HEK293T (cell line): Measurements from ENCODE around the gene UFSP1.

Experiments used
- CTCF ChIA-PET: fragments of 350-600 bp; formaldehyde crosslinking; extraction: SDS; loops from one replicate; lab custom pipeline; 2021; ENCODE audit warnings: antibody characterized with exemption, inconsistent platforms; lab: Yijun Ruan, JAX
- POLR2A ChIA-PET: fragments of 350-600 bp; formaldehyde crosslinking; extraction: SDS; loops from one replicate; lab custom pipeline; 2020; ENCODE audit warnings: antibody characterized with exemption, inconsistent platforms; lab: Yijun Ruan, JAX
- DNase-seq: peaks from one replicate; pipeline ENCODE4 v3.0.0; 2012; ENCODE audit warnings: mixed read lengths; ENCODE audit errors: extremely low spot score
- ARNT ChIP-seq: fragments of 450-650 bp; IDR thresholded peaks from 2 replicates; pipeline ENCODE4 v1.6.1; 2017; ENCODE audit warnings: mild to moderate bottlenecking
- BHLHE40 ChIP-seq: fragments of 450-650 bp; IDR thresholded peaks from 2 replicates; pipeline ENCODE4 v1.6.1; 2016; ENCODE audit warnings: mild to moderate bottlenecking, moderate library complexity, borderline replicate concordance
- CTBP1 ChIP-seq: fragments of 450-650 bp; IDR thresholded peaks from 2 replicates; pipeline ENCODE4 v1.6.1; 2016; ENCODE audit warnings: borderline replicate concordance
- ELF4 ChIP-seq: fragments of 450-650 bp; IDR thresholded peaks from 2 replicates; pipeline ENCODE4 v1.6.1; 2017; ENCODE audit warnings: antibody characterized with exemption
- FOXA1 ChIP-seq: fragments of 450-650 bp; IDR thresholded peaks from 2 replicates; pipeline ENCODE4 v1.6.1; 2016; ENCODE audit warnings: mild to moderate bottlenecking
- FOXK2 ChIP-seq: fragments of 450-650 bp; IDR thresholded peaks from 2 replicates; pipeline ENCODE4 v1.6.1; 2016; ENCODE audit warnings: mild to moderate bottlenecking
- FOXM1 ChIP-seq: fragments of 450-650 bp; IDR thresholded peaks from 2 replicates; pipeline ENCODE4 v1.6.1; 2017; ENCODE audit warnings: mild to moderate bottlenecking, borderline replicate concordance
- HDGF ChIP-seq: fragments of 450-650 bp; IDR thresholded peaks from 2 replicates; pipeline ENCODE4 v1.6.1; 2017; ENCODE audit warnings: antibody characterized with exemption, borderline replicate concordance
- L3MBTL2 ChIP-seq: fragments of 450-650 bp; conservative IDR thresholded peaks from 2 replicates; pipeline ENCODE4 v1.6.1; 2016; ENCODE audit warnings: mild to moderate bottlenecking
- LEF1 ChIP-seq: fragments of 450-650 bp; IDR thresholded peaks from 2 replicates; pipeline ENCODE4 v1.6.1; 2017; ENCODE audit warnings: mild to moderate bottlenecking, borderline replicate concordance
- NFRKB ChIP-seq: fragments of 450-650 bp; IDR thresholded peaks from 2 replicates; pipeline ENCODE4 v1.6.1; 2016; ENCODE audit warnings: mild to moderate bottlenecking, moderate library complexity
- PKNOX1 ChIP-seq: fragments of 450-650 bp; IDR thresholded peaks from 2 replicates; pipeline ENCODE4 v1.6.1; 2016
- SP1 ChIP-seq: fragments of 450-650 bp; IDR thresholded peaks from 2 replicates; pipeline ENCODE4 v1.6.1; 2017
- SUZ12 ChIP-seq: fragments of 450-650 bp; IDR thresholded peaks from 2 replicates; pipeline ENCODE4 v1.6.1; 2016; ENCODE audit warnings: mild to moderate bottlenecking
- TARDBP ChIP-seq: fragments of 450-650 bp; IDR thresholded peaks from 2 replicates; pipeline ENCODE4 v1.6.1; 2016
- ZNF384 ChIP-seq: fragments of 450-650 bp; IDR thresholded peaks from 2 replicates; pipeline ENCODE4 v1.6.1; 2016

UFSP1 gene

GRCh38 chr7:100881136-100881535 is 8.4 kb downstream of the UFSP1 start:
- DNase-seq: no peak
- ChIA-PET POLR2A (no interaction called here), CTCF (no interaction called here)
- TF ChIP-seq CTBP1 (no peak), ELF4 (no peak), HDGF (no peak), FOXA1 (no peak), SUZ12 (no peak), LEF1 (no peak), L3MBTL2 (no peak), NFRKB (no peak)

GRCh38 chr7:100880645-100881044 is 8.9 kb downstream of the UFSP1 start:
- TF ChIP-seq FOXK2 (no peak), TARDBP (no peak), NFRKB (no peak), ZNF384 (no peak), FOXA1 (no peak), SP1 (no peak), HDGF (no peak), L3MBTL2 (no peak), PKNOX1 (no peak), SUZ12 (no peak)
- DNase-seq: no peak
- CTCF ChIA-PET: no interaction called here
- POLR2A ChIA-PET: no interaction called here

- ChIA-PET POLR2A (no interaction called here), CTCF (no interaction called here)
- TF ChIP-seq FOXM1 (no peak), BHLHE40 (no peak), FOXA1 (no peak), SP1 (no peak), SUZ12 (no peak), FOXK2 (no peak), PKNOX1 (peak; percentile 86)
- DNase-seq: no peak
Observed at GRCh38 chr7:100879685-100880261, 9.7 kb downstream of the UFSP1 start.

- CTCF ChIA-PET: no interaction called here
- POLR2A ChIA-PET: interaction anchor here (6.2 kb wide), 1 partner anchor 8 kb away, joined by 158 read pairs; the partner anchor contains the start of gene UFSP1
- DNase-seq: no peak
- no peak for TF ChIP-seq HDGF
- TF ChIP-seq CTBP1: no peak
- no peak for TF ChIP-seq SUZ12
- TF ChIP-seq ARNT: no peak
Observed at GRCh38 chr7:100878685-100879084, 10.8 kb downstream of the UFSP1 start.

GRCh38 chr7:100878013-100878412 is 11.5 kb downstream of the UFSP1 start:
- CTCF ChIA-PET: no interaction called here
- POLR2A ChIA-PET: interaction anchor here (6.2 kb wide), 1 partner anchor 9 kb away, joined by 158 read pairs; the partner anchor contains the start of gene UFSP1
- DNase-seq: no peak
- TF ChIP-seq TARDBP (no peak), ARNT (no peak), PKNOX1 (no peak), ZNF384 (no peak)

- POLR2A ChIA-PET: interaction anchor here (0.6 to 6.2 kb wide), 24 partner anchors 8 to 1459 kb away, joined by 3 to 158 read pairs (median 4); partner anchors contain the start of genes ACHE, EPHB4, MOSPD3 and POP7
- CTCF ChIA-PET: interaction anchor here (0.7 to 1.1 kb wide), 2 partner anchors 171 to 185 kb away, joined by 3 read pairs; no protein-coding TSS in a partner anchor
- no peak for TF ChIP-seq LEF1
- TF ChIP-seq PKNOX1: peak; percentile 4; the same call in 1 of the 2 replicates
- no peak for DNase-seq
Observed at GRCh38 chr7:100875356-100875751, 14.2 kb downstream of the UFSP1 start.
